GM19395 (cell line): ENCODE data around the gene ADAM22.

Experiments
- ATAC-seq: cut with Tn5 transposase; IDR thresholded peaks from one replicate; pipeline ENCODE4 v1.9.1; 2021; ENCODE audit warnings: mild to moderate bottlenecking, moderate library complexity; ENCODE audit not compliant: unreplicated experiment

ADAM22 gene

DNA sequence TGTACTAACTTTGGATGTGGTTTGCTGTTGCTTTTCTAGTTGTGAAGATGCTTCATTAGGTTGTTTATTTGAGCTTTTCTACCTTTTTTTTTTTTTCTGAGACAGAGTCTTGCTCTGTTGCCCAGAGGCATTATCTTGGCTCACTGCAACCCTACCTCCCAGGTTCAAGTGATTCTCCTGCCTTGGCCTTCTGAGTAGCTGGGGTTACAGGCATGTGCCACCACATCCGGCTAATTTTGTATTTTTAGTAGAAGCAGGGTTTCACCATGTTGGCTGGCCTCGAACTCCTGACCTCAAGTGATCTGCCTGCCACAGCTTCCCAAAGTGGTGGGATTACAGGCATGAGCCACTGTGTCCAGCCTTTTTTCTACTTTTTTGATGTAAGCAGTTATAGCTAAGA lies 93.7 kb downstream of the ADAM22 start:
- no peak for ATAC-seq

- no peak for ATAC-seq
Measured at GRCh38 chr7:88034083-88034695, 100.1 kb downstream of the ADAM22 start.

DNA sequence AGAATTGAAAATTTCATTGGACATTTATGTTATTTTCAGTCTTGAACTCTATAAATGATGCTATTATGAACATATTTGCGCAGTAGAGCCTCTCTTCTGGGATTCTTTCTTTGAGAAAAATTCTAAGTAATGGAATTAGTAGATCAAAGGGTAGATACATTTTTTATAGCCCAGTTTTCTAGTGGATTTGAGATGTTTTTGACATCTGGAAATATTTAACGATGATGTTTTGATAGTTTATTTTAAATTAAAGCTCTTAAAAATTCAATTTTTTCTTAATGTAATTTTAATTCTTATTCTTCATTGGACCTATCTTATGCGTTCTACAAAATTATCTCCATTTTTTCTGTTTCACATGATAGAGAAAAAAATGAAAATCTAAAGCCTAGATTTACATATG lies 103.0 kb downstream of the ADAM22 start:
- no peak for ATAC-seq

DNA sequence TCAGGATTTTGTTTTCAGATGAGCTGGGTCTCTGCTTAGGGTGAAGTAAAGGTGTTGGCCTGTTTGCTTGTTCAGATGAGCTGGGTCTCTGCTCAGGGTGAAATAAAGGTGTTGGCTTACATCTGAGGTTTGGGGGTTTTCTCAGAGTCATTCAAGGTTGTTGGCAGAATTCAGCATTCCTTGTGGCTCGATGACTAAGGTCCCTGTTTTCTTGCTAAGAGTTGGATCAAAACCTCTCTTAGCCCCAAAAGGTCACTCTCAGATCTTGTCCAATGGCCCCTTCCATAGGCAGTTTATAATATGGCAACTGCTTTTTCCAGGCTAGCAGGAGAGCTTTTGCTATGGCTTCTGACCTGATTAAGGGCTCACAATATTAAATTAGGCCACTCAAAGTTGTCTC lies 106.6 kb downstream of the ADAM22 start:
- ATAC-seq = no peak

- ATAC-seq = no peak
Measured at GRCh38 chr7:88041583-88041982, 107.5 kb downstream of the ADAM22 start.

GRCh38 chr7:88042157-88042556 lies 108.1 kb downstream of the ADAM22 start:
- ATAC-seq = peak; percentile 55

GRCh38 chr7:88042803-88043202 lies 108.8 kb downstream of the ADAM22 start:
- ATAC-seq = no peak

DNA sequence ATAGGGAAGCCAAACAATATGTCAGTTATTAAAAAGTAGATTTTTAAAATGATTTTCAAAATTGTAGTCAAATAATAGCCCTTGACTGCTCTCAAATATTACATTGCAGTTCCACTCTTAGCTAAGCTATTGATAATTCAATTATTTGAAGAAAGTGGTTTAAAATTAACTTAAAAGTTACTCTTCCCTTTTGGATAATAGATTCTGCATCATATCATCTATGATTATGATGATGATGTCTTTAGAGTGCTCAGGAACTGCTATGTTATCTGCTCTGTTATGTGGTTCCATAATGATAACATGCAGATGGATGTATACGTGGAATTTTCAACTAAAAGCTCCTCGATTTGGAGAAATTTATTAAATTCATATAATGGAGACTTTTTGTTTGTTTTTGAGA lies 110.0 kb downstream of the ADAM22 start:
- ATAC-seq = no peak

- ATAC-seq = no peak
Measured at GRCh38 chr7:88046839-88047573, 113.0 kb downstream of the ADAM22 start.

DNA sequence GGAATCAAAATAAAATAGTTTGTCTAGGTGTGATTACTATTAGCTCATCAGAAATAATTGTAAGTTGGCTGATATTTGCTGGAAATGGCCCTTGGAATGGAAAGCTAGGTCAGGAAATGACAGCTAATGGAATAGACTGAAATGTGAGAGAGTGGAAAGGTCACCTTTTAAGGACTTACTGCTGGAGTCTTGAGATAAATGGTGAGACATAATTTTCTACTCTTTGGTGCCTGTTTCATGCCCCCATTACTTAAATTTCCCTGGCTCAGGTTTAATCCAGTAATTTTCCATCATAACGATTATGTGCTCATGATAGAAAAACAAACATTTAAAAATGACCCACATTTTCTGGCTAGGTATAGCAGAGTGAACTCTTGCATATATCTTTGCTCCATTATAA lies 123.6 kb downstream of the ADAM22 start:
- ATAC-seq = no peak

DNA sequence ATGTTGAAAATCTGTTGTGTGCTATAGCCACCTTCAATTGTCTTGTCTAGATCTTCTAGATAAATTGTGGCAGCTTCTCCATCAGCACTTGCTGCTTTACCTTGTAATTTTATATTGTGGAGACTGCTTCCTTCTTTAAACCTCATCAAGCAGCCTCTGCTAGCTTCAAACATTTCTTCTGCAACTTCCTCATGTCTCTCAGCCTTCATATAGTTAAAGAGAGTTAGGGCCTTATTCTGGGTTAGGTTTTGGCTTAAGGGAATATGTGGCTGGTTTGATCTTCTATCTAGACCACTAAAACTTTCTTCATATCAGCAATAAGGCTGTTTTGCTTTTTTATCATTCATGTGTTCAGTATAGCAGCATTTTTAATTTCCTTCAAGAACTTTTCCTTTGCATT lies 128.2 kb downstream of the ADAM22 start:
- ATAC-seq = no peak

DNA sequence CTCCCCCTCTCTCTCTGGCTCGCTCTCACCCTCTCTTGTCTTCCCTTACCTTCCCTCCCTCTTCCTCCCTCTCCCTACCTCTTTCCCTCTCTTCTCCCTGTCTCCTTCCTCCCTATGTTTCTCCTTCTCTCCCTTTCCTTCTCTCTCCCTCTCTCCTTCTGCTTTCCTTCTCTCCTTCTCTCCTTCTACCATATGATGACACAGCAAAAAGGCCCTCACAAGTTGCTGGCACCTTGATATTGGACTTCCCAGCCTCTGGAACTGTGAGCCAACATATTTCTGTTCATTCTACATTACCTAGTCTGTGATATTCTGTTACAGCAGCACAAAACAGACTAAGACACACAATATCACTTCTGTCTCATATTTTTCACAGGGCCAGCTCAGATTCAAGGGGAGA lies 135.0 kb downstream of the ADAM22 start:
- no peak for ATAC-seq

- peak; percentile 91 for ATAC-seq
Measured at GRCh38 chr7:88071994-88072714, 138.1 kb downstream of the ADAM22 start.

DNA sequence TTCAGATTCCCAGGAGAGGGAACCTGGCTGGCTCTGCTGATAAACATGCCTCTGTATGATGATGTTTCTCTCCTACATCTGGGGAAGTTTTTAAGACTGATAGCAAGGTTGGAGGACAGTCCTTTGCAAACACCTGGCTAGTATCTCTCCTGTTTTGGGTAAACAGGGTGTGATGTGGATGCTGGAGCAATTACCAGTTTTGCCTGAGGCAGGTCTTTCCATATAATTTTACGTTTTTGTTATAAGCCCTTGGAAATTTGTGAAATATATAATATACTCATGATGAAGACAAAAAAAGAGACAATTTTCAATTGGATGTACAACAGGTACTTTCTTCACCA lies 138.6 kb downstream of the ADAM22 start:
- ATAC-seq = peak; percentile 54

DNA sequence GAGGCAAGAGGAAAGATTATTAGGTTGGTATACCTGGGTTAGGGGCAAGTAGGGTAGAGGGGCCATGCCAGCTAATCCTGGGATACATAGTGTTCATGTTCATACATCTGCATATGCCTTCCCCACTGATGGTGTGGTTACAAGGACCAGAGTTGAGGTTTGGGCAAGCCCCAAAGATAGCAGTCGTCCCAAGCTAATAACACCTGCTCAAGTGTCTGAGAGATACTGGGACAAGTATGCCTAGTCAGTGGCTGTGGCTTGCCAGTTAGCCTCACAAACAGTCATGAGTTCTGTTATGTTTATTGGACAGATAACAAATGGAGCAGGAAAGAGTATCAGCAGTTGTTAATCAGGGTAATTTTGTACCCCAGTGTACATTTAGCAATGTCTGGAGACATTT lies 139.6 kb downstream of the ADAM22 start:
- no peak for ATAC-seq

DNA sequence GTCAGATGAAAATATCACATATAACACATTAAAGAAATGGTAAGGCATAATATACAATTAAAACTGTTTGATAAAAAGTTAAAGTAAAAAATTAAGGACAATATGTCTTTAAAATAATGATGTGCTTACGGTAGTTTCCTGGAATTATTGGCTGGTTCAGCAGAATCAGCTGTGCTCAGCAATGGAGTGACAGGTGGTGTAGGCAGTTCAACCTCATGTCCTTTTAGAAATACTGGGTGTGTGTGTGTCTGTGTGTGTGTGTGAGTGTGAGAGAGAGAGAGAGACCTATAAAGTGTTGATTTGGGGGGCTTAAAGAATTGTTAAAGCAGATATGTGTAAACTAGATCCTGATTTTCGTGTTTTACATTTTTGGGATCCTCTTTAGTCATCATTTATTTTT lies 141.2 kb downstream of the ADAM22 start:
- ATAC-seq = no peak

DNA sequence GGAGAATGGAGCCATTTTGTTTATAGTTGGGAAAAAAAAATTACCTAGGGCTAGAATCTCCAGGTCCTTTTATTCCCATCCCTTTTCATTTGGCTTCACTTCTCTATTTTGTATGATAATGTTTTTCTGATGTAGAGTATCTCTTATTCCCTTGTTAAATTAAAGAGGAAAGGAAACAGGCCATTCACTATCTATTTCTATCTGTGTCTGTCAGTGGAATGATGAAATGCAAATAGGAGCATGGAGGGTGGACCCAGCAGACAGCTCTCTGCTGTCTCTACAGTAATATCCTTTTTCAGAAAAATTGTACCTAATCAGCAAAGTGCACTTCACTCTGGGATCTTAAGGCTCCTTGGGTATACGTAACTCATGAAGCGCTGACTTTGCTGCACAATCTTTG lies 149.8 kb downstream of the ADAM22 start:
- ATAC-seq = no peak

- no peak for ATAC-seq
Measured at GRCh38 chr7:88089561-88089960, 155.5 kb downstream of the ADAM22 start.

- ATAC-seq = no peak
Measured at GRCh38 chr7:88090240-88090639, 156.2 kb downstream of the ADAM22 start.

GRCh38 chr7:88090671-88091070 lies 156.6 kb downstream of the ADAM22 start:
- ATAC-seq = peak; percentile 74

- no peak for ATAC-seq
Measured at GRCh38 chr7:88091988-88092675, 158.1 kb downstream of the ADAM22 start.

DNA sequence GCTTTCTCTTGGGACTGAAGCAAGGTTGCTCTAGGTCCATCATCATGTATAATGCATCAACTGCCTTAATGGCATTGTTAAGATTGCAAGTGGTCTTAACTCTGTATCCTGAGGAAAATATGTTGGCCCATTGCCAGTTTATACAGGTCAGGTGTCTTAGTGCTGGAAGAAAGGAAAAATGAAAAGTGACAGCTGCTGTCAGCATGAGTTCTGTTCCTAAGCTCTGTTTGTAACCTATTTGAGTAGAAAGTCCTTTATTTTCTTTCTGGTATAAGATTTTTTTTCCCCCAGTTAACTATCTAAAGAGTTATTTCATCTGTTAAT lies 158.6 kb downstream of the ADAM22 start:
- no peak for ATAC-seq
